Mucosa of stomach (tissue), 1 donor: ENCODE results near the gene IL1RAP.

Experiments
- H3K27me3 ChIP-seq: one replicate; pipeline ENCODE4 v1.7.0; 2013; ENCODE audit warnings: mild to moderate bottlenecking, low read length; ENCODE audit not compliant: control insufficient read depth, insufficient read depth
- H3K36me3 ChIP-seq: one replicate; pipeline ENCODE4 v1.7.0; 2013; ENCODE audit warnings: low read length; ENCODE audit not compliant: control insufficient read depth, insufficient read depth
- H3K4me1 ChIP-seq: one replicate; pipeline ENCODE4 v1.7.0; 2013; ENCODE audit warnings: mild to moderate bottlenecking, low read length; ENCODE audit not compliant: control insufficient read depth, insufficient read depth
- H3K4me3 ChIP-seq: one replicate; pipeline ENCODE4 v1.7.0; 2013; ENCODE audit warnings: low read length
- H3K9ac ChIP-seq: one replicate; pipeline ENCODE4 v1.7.0; 2013; ENCODE audit warnings: mild to moderate bottlenecking, low read length, moderate library complexity
- H3K9me3 ChIP-seq: one replicate; pipeline ENCODE4 v1.7.0; 2013; ENCODE audit warnings: mild to moderate bottlenecking, low read length, moderate library complexity; ENCODE audit not compliant: control insufficient read depth
- donor health status: Pancreatic carcinoma.

Gene IL1RAP

DNA sequence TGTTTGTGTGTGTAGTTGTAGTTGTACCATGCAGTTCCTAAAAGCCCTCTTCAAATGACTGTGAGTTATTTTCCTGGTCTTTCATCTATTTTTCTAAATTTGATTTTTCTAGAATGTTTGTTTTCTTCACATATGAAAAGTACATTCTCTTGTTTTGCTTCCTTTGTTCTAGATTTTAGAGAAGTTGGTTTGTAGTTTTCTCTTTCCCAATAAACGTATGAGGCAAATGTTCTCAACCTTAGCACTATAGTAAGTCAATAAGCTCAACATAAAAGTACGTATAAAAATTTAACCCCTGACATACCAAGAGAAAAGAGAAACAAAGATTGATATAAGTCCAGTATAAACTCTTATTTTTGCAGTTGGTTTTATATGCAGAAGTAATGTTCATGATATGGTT, 74.7 kb downstream of the IL1RAP start:
- Histone ChIP-seq H3K4me3 (no peak overlapping the region), H3K27me3 (no peaks in the 10 kb centered on the region), H3K36me3 (no peaks in the 10 kb centered on the region), H3K4me1 (peaks cover 3% of the 10 kb centered on the region), H3K9me3 (no peaks in the 10 kb centered on the region), H3K9ac (no peak overlapping the region)

GRCh38 chr3:190589326-190589725, 75.4 kb downstream of the IL1RAP start:
- no peak overlapping the region for H3K9ac ChIP-seq
- H3K4me1 ChIP-seq = peaks cover 3% of the 10 kb centered on the region
- no peaks in the 10 kb centered on the region for H3K27me3 ChIP-seq
- H3K36me3 ChIP-seq = no peaks in the 10 kb centered on the region
- no peak overlapping the region for H3K4me3 ChIP-seq
- H3K9me3 ChIP-seq = no peaks in the 10 kb centered on the region

GRCh38 chr3:190591080-190591479, 77.2 kb downstream of the IL1RAP start:
- Histone ChIP-seq H3K4me1 (peaks cover 3% of the 10 kb centered on the region), H3K9ac (no peak overlapping the region), H3K4me3 (no peak overlapping the region), H3K27me3 (no peaks in the 10 kb centered on the region), H3K36me3 (no peaks in the 10 kb centered on the region), H3K9me3 (no peaks in the 10 kb centered on the region)

- no peak overlapping the region for H3K4me3 ChIP-seq
- no peaks in the 10 kb centered on the region for H3K27me3 ChIP-seq
- peaks cover 3% of the 10 kb centered on the region for H3K4me1 ChIP-seq
- H3K36me3 ChIP-seq = no peaks in the 10 kb centered on the region
- H3K9ac ChIP-seq = peak overlapping the region; percentile 17
- H3K9me3 ChIP-seq = no peaks in the 10 kb centered on the region
Measured at GRCh38 chr3:190593075-190593474, 79.2 kb downstream of the IL1RAP start.

DNA sequence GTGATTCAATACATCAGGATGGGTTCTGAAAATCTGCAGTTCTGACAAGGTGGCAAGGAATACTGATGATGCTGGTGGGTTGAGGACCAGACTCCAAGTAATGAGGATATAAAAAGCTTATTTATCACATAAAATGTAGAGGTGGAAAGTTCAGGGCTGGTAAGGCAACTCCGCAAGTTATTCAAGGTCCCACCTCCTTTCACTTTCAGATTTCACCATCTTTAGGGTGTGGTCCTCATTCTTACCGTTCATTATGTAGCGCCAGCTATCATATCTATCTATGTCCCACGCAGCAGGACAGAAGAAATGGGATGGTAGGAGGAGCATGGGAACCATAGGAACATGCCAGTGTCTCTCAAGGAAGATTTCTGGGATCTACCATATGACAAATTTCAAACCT, 80.3 kb downstream of the IL1RAP start:
- Histone ChIP-seq H3K9ac (no peak overlapping the region), H3K27me3 (no peaks in the 10 kb centered on the region)

DNA sequence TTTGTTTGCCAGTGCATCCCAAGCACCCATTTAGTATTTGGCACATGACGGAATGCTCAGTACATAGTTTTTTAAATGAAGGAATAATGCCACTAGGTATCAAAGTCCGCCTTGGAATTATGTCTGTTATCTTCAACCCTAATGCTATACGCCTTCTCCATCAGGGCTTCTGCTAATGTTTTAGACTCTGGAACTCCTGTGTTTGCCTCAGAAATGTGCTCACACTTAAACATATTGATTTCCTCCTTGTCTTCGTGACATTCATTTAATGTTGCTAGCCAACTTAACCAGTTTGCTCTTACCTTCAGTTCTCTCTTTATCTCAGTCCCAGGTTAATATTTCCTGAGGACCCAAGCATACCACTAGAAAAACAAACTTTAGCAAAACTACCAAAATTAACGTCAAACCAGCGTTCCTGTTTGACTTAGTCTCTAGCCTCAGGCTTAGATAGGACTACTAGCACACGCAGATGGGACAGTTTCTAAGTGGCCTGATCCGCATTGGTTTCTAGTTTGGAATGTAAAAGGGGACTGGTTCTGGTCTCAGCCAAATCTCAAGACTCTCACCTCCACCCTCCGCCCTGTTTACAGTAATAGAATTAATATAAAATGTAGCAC, 81.4 kb downstream of the IL1RAP start:
- H3K9ac ChIP-seq = no peak overlapping the region
- H3K36me3 ChIP-seq = no peaks in the 10 kb centered on the region
- no peak overlapping the region for H3K4me3 ChIP-seq
- H3K9me3 ChIP-seq = no peaks in the 10 kb centered on the region
- no peaks in the 10 kb centered on the region for H3K27me3 ChIP-seq
- peaks cover 3% of the 10 kb centered on the region for H3K4me1 ChIP-seq

More for the DNA sequence above, 80.3 kb downstream of the IL1RAP start:
- Histone ChIP-seq H3K9me3 (no peaks in the 10 kb centered on the region), H3K4me1 (peaks cover 3% of the 10 kb centered on the region), H3K4me3 (no peak overlapping the region), H3K36me3 (no peaks in the 10 kb centered on the region)

DNA sequence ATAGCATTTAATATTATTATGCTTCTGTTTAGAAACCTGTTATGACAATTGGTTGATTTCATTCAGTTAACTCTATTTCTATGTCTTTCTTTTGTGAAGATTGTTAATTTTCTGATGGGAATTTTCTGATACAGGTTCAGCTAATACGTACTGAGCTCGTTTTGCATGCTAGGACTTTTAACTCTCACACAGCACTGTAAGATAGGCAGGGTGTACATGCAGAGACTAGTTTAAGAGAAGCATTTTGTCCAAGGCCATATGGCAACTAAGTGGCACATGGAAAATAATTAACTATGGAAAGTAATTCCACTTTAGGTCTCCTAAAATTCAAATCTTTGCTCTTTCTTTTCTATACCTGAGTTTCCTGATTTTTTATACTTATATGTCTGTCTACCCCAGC, 81.9 kb downstream of the IL1RAP start:
- Histone ChIP-seq H3K27me3 (no peaks in the 10 kb centered on the region), H3K36me3 (no peaks in the 10 kb centered on the region), H3K4me3 (no peak overlapping the region), H3K9me3 (no peaks in the 10 kb centered on the region), H3K9ac (no peak overlapping the region), H3K4me1 (peaks cover 3% of the 10 kb centered on the region)

DNA sequence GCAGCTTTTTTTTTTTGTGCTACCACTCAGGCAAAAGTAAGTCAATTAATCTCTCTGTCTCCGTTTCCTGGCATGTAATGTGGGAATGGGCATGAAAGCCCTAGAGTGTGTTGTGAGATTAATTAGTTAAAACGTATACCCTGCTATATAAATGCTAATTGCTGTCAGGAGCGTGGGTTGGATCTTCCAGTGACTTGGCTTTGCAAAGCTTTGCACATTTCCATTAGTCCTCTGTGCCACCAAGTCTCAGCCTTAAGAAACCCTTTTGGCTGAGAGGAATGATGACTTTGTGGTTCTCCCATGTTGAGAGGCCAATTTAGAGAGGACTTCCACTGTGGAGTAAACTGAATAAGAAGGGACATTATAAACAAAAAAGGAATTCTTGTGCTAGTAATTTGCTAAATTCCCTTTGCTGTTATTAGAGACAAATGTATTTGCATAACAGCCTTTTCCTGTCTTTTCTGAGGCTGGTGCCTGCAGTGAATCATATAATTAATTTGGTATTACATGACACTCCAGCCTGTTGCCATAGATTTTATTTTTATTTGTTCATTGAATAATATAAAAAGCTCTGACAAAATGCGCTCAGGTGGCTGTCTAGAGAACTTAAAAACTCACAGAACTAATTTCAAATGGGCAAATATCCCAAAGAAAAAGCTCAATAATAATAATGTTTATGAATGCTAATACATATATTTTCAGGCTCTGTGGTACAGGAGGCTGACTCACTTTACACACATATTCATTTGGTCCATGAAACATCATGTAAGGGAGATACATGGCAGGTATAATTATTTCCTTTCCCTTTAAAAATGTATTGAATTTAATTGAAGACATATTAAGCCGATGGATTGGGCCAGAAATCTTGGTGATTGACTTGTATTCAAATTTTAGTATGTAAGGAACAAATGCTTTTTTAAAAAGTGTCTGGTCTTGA, 82.7 kb downstream of the IL1RAP start:
- no peaks in the 10 kb centered on the region for H3K4me1 ChIP-seq
- no peak overlapping the region for H3K9ac ChIP-seq
- H3K4me3 ChIP-seq = no peak overlapping the region
- H3K9me3 ChIP-seq = no peaks in the 10 kb centered on the region
- no peaks in the 10 kb centered on the region for H3K36me3 ChIP-seq
- H3K27me3 ChIP-seq = no peaks in the 10 kb centered on the region

DNA sequence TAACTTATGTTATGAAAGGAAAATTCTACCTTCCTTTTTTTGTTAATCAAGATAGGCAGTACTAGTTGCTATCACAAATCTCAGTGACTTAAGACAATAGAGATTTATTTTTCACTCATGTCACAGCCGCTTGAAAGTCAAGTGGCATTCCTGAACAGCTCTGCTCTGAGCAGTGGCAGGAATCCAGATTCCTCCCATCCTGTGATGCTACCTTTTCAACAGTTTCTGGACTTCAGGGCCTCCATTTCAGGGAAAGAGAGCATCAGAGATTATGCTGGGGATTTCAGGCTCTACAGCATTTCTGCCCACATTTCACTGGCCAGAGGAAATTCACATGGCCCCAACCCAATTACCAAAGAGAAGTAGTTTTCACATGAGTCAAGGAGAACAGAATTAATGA, 83.4 kb downstream of the IL1RAP start:
- Histone ChIP-seq H3K27me3 (no peaks in the 10 kb centered on the region), H3K9me3 (no peaks in the 10 kb centered on the region), H3K36me3 (no peaks in the 10 kb centered on the region), H3K9ac (no peak overlapping the region), H3K4me3 (no peak overlapping the region), H3K4me1 (no peaks in the 10 kb centered on the region)

DNA sequence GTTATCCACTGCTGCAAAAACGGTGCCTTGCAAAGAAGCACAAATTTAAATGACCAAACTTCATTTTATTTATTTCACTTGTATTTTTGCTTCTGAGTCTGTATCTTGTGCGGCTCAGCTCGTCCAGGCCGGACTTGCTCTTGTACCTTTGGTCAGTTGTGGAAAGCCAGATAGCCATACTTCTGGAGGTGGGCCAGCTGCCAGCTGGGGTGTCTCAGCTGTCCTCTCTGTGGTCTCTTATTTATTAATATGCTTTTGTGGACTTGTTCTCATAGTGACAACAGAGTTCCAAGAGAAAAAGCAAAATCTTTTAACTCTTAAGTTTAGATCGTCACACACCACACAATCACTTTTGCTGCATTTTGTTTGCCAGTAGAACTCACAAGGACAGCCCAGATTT, 87.7 kb downstream of the IL1RAP start:
- Histone ChIP-seq H3K9me3 (no peaks in the 10 kb centered on the region), H3K27me3 (no peaks in the 10 kb centered on the region), H3K36me3 (no peaks in the 10 kb centered on the region), H3K9ac (no peak overlapping the region), H3K4me1 (no peaks in the 10 kb centered on the region), H3K4me3 (no peak overlapping the region)

GRCh38 chr3:190605385-190605784, 91.5 kb downstream of the IL1RAP start:
- Histone ChIP-seq H3K9ac (no peak overlapping the region), H3K36me3 (no peaks in the 10 kb centered on the region), H3K4me3 (no peak overlapping the region), H3K9me3 (no peaks in the 10 kb centered on the region), H3K4me1 (no peaks in the 10 kb centered on the region), H3K27me3 (no peaks in the 10 kb centered on the region)

DNA sequence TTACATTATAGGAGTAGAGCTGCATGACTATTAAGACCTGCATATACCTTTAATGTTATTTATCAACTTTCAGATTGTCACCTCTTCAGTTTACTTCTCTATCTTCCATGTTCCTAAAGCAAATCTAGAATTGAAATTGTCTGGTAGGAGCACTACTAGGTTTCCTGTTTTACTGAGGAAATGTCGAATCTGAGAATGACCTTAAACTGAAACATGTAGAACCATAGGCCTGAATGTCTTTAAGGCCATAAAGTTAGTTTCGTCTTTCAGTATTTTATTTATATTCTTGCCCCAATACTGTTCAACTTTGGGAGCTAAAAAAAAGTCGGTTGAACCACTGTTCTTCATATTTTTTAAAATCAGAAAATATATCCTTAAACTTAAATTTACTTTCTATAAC, 92.7 kb downstream of the IL1RAP start:
- H3K27me3 ChIP-seq = no peaks in the 10 kb centered on the region
- no peaks in the 10 kb centered on the region for H3K36me3 ChIP-seq
- H3K9ac ChIP-seq = no peak overlapping the region
- H3K4me1 ChIP-seq = no peaks in the 10 kb centered on the region
- no peaks in the 10 kb centered on the region for H3K9me3 ChIP-seq
- no peak overlapping the region for H3K4me3 ChIP-seq
